K562 (cell line): Measurements from ENCODE around the gene VARS1. TPM values are rescaled to one million over a fixed set of nuclear protein-coding genes. Genes with fewer than 3 reads are reported as not detected.
A peak's percentile ranks its signal among the peaks of the same experiment; 100 is the strongest.

Experiments
- BRF1 ChIP-seq: IDR thresholded peaks from 3 replicates; pipeline ENCODE4 v1.6.1; 2011; ENCODE audit warnings: borderline replicate concordance, mild to moderate bottlenecking; ENCODE audit not compliant: insufficient read length; ENCODE audit errors: extremely low read depth
- EP300 ChIP-seq: IDR thresholded peaks from 2 replicates; pipeline ENCODE4 v1.6.1; 2012; ENCODE audit warnings: low read length, improper control_type of control experiment
- ERF ChIP-seq: fragments of 450-650 bp; formaldehyde crosslinking; IDR thresholded peaks from 2 replicates; pipeline ENCODE4 v1.4.0; 2020; ENCODE audit warnings: mild to moderate bottlenecking, mixed read lengths
- ESRRB ChIP-seq: fragments of 250-450 bp; sonication (Bioruptor Pico); IDR thresholded peaks from 2 replicates; pipeline ENCODE4 v1.5.0; 2020; ENCODE audit warnings: mild to moderate bottlenecking, moderate library complexity, borderline replicate concordance
- FOXK2 ChIP-seq, 2 experiments: fragments of 450-650 bp; IDR thresholded peaks in 1 of 2; conservative IDR thresholded peaks in 1 of 2; 2 replicates each; pipeline ENCODE4 v1.6.1; 2016; ENCODE audit warnings: low read depth in 2 of 2, mild to moderate bottlenecking in 1 of 2
- HINFP ChIP-seq: fragments of 450-650 bp; conservative IDR thresholded peaks from 2 replicates; pipeline ENCODE4 v1.6.1; 2016; ENCODE audit warnings: missing genetic modification characterization, low read depth, mild to moderate bottlenecking, control low read depth, missing compliant biosample characterization
- HNRNPH1 ChIP-seq: fragments of 200-400 bp; formaldehyde crosslinking; optimal IDR thresholded peaks from 2 replicates; pipeline ENCODE3; 2017; ENCODE audit warnings: low read depth, mild to moderate bottlenecking, low read length, moderate library complexity
- IRF1 ChIP-seq: sonication (generic); formaldehyde crosslinking; IDR thresholded peaks from 2 replicates; pipeline ENCODE4 v1.8.0; 2022; ENCODE audit warnings: missing genetic modification reagents, mild to moderate bottlenecking, borderline replicate concordance
- NFATC3 ChIP-seq: fragments of 450-650 bp; IDR thresholded peaks from 2 replicates; pipeline ENCODE4 v1.6.1; 2017; ENCODE audit warnings: mild to moderate bottlenecking
- NFE2L1 ChIP-seq: fragments of 450-650 bp; IDR thresholded peaks from 2 replicates; pipeline ENCODE4 v1.6.1; 2016; ENCODE audit warnings: missing genetic modification characterization, low read depth, mild to moderate bottlenecking, missing compliant biosample characterization, moderate library complexity, borderline replicate concordance
- OTX1 ChIP-seq: fragments of 450-650 bp; formaldehyde crosslinking; IDR thresholded peaks from 2 replicates; pipeline ENCODE4 v1.4.0; 2022; ENCODE audit warnings: mild to moderate bottlenecking
- THAP7 ChIP-seq: fragments of 250-450 bp; sonication (Bioruptor Pico); IDR thresholded peaks from 2 replicates; pipeline ENCODE4 v1.5.0; 2021
- ZBTB8A ChIP-seq: fragments of 450-650 bp; IDR thresholded peaks from 2 replicates; pipeline ENCODE4 v1.6.1; 2018; ENCODE audit warnings: mild to moderate bottlenecking, moderate library complexity; ENCODE audit not compliant: partially characterized antibody
- ZFP91 ChIP-seq: sonication (generic); formaldehyde crosslinking; IDR thresholded peaks from 2 replicates; pipeline ENCODE4 v1.8.0; 2022; ENCODE audit warnings: mild to moderate bottlenecking, missing genetic modification reagents
- ZNF134 ChIP-seq: fragments of 250-450 bp; sonication (Bioruptor Pico); conservative IDR thresholded peaks from 2 replicates; pipeline ENCODE4 v1.4.0; 2020
- ZNF280A ChIP-seq: fragments of 450-650 bp; IDR thresholded peaks from 2 replicates; pipeline ENCODE4 v1.6.1; 2018; ENCODE audit warnings: mild to moderate bottlenecking, low read depth; ENCODE audit not compliant: partially characterized antibody
- ZNF384 ChIP-seq: IDR thresholded peaks from 2 replicates; pipeline ENCODE4 v1.6.1; 2012; ENCODE audit warnings: low read depth, low read length, improper control_type of control experiment
- ZNF512 ChIP-seq: IDR thresholded peaks from 2 replicates; pipeline ENCODE4 v1.6.1; 2016; ENCODE audit warnings: missing genetic modification characterization, missing compliant biosample characterization
- ZNF589 ChIP-seq: fragments of 200-800 bp; sonication (Bioruptor generic); IDR thresholded peaks from 2 replicates; pipeline ENCODE4 v1.6.1; 2016; ENCODE audit warnings: low read depth, missing genetic modification characterization, missing compliant biosample characterization
- ZZZ3 ChIP-seq: fragments of 450-650 bp; IDR thresholded peaks from 2 replicates; pipeline ENCODE4 v1.6.1; 2016; ENCODE audit warnings: antibody characterized with exemption, mild to moderate bottlenecking, moderate library complexity
- polyA plus RNA-seq, 8 experiments: library from polyadenylated mRNA; depleted of rRNA in 4 of 8; stranded (reverse) in 5 of 8; unstranded in 3 of 8; fragments of >200 nt; fragmentation: Nextera tagmentation in 2 of 8; fragmentation: Illumina TruSeq in 1 of 8; extraction: Ambion mirVana in 2 of 8; extraction: Trizol in 1 of 8; gene quantifications; 2 replicates each; pipeline versions ENCODE4 v1.2.1 to v1.2.3, GENCODE V29; 2011 to 2014; ENCODE audit warnings: inconsistent platforms in 1 of 8, missing spikeins in 1 of 8
- total RNA-seq, 7 experiments: library from RNA; depleted of rRNA in 6 of 7; stranded (reverse); fragments of >200 nt in 6 of 7; fragmentation: Illumina TruSeq in 2 of 7; extraction: Trizol in 2 of 7; gene quantifications; 2 replicates each; pipeline versions ENCODE4 v1.2.1 to v1.2.3, GENCODE V29; 2011 to 2021; ENCODE audit warnings: low replicate concordance in 1 of 7

VARS1 gene
- total and polyA plus RNA-seq, 9 of the 15 experiments (the other 6 are each of a cell fraction or from before 2014, with no cell fraction given), result 2.9 to 488 (median 130) TPM

GRCh38 chr6:31794294-31794865, 1.2 kb downstream of the VARS1 start (continued):
- TF ChIP-seq ZNF280A (no peak), ZNF589 (CRISPR knock-in tag) (no peak), HNRNPH1 (no peak), ZZZ3 (no peak), BRF1 (no peak), THAP7 (CRISPR knock-in tag) (no peak), ZNF384 (no peak), NFE2L1 (tag) (no peak), FOXK2 (conservative IDR thresholded peaks at IDR 0.05 in 1 of 2, IDR thresholded peaks at IDR 0.05 in 1 of 2; ENCODE audit: low read depth in 2 of 2) (no peak), OTX1 (CRISPR knock-in tag) (no peak), ZNF512 (tag) (no peak), EP300 (peak; percentile 14; the same call in 1 of the 2 replicates), ZFP91 (CRISPR knock-in tag) (no peak), ERF (CRISPR knock-in tag) (no peak), IRF1 (CRISPR knock-in tag) (no peak), ESRRB (no peak), HINFP (tag) (no peak; the same call in 1 of the 2 replicates), ZNF134 (CRISPR knock-in tag) (no peak), ZBTB8A (no peak), NFATC3 (0 out of 2 replicates have a peak, but pooled peaks have one; percentile 51)
